ENCODE data around the gene ROR1. TPM values are rescaled to one million over a fixed set of nuclear protein-coding genes. Genes with fewer than 3 reads are reported as not detected.

The ROR1 gene
- total RNA-seq, 2 experiments from 2014 or later = 0.47 to 1.4 TPM

GRCh38 chr1:63918418-63918945, 144.7 kb downstream of the ROR1 start:
- no peaks in the 10 kb centered on the region for H4K20me1 ChIP-seq (ENCODE audit: insufficient read depth, low read length)
- intact Hi-C loops (cut with micrococcal nuclease; ENCODE audit: unreplicated experiment) = loop anchor here (5.0 to 10.0 kb wide), 2 partner anchors 301 to 326 kb away; no protein-coding TSS in a partner anchor
- H3K79me2 ChIP-seq (ENCODE audit: insufficient read depth, low read depth, low read length) = no peaks in the 10 kb centered on the region
- no peaks in the 10 kb centered on the region for H3K9me2 ChIP-seq (ENCODE audit: insufficient read depth, low read length)
- H3K9me3 ChIP-seq (ENCODE audit: low read length) = no peaks in the 10 kb centered on the region
- no peak overlapping the region for H3K27ac ChIP-seq (ENCODE audit: low read depth, low read length, poor library complexity, severe bottlenecking)
- H3K36me3 ChIP-seq (ENCODE audit: insufficient read depth, low read length) = no peaks in the 10 kb centered on the region
- no peak overlapping the region for H3K4me2 ChIP-seq (ENCODE audit: low read length)
- H3K4me1 ChIP-seq (ENCODE audit: insufficient read depth, low read length, poor library complexity, severe bottlenecking) = no peaks in the 10 kb centered on the region
- no TSS peak for BruUV-seq (replicated peaks)
- H2AFZ ChIP-seq (ENCODE audit: low read length) = no peak overlapping the region
- CTCF ChIA-PET (ENCODE audit: unreplicated experiment) = interaction anchor here (0.6 kb wide), 1 partner anchor 226 kb away, joined by 4 read pairs; no protein-coding TSS in a partner anchor
- POLR2A ChIA-PET = interaction anchor here (0.7 to 1.6 kb wide), 2 partner anchors 66 to 227 kb away, joined by 3 read pairs; no protein-coding TSS in a partner anchor
- no peak overlapping the region for H3K4me3 ChIP-seq (ENCODE audit: low read depth, low read length, poor library complexity, severe bottlenecking)
- TF ChIP-seq, protein P1, sequence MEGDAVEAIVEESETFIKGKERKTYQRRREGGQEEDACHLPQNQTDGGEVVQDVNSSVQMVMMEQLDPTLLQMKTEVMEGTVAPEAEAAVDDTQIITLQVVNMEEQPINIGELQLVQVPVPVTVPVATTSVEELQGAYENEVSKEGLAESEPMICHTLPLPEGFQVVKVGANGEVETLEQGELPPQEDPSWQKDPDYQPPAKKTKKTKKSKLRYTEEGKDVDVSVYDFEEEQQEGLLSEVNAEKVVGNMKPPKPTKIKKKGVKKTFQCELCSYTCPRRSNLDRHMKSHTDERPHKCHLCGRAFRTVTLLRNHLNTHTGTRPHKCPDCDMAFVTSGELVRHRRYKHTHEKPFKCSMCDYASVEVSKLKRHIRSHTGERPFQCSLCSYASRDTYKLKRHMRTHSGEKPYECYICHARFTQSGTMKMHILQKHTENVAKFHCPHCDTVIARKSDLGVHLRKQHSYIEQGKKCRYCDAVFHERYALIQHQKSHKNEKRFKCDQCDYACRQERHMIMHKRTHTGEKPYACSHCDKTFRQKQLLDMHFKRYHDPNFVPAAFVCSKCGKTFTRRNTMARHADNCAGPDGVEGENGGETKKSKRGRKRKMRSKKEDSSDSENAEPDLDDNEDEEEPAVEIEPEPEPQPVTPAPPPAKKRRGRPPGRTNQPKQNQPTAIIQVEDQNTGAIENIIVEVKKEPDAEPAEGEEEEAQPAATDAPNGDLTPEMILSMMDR (conservative IDR thresholded peaks at IDR 0.05; ENCODE audit: low read length) = no peak
- no peak for TF ChIP-seq EZH2phosphoT487 (IDR thresholded peaks at IDR 0.05; ENCODE audit: borderline replicate concordance, low read depth, low read length)
- no peak for DNase-seq (ENCODE audit: low spot score)

- Histone ChIP-seq H3K27ac (ENCODE audit: low read depth, low read length, poor library complexity, severe bottlenecking) (no peak overlapping the region), H3K79me2 (ENCODE audit: insufficient read depth, low read depth, low read length) (no peaks in the 10 kb centered on the region), H3K9me3 (ENCODE audit: low read length) (no peaks in the 10 kb centered on the region), H3K4me3 (ENCODE audit: low read depth, low read length, poor library complexity, severe bottlenecking) (no peak overlapping the region), H3K9me2 (ENCODE audit: insufficient read depth, low read length) (no peaks in the 10 kb centered on the region), H4K20me1 (ENCODE audit: insufficient read depth, low read length) (no peaks in the 10 kb centered on the region), H3K36me3 (ENCODE audit: insufficient read depth, low read length) (no peaks in the 10 kb centered on the region), H3K4me1 (ENCODE audit: insufficient read depth, low read length, poor library complexity, severe bottlenecking) (no peaks in the 10 kb centered on the region), H3K4me2 (ENCODE audit: low read length) (no peak overlapping the region), H2AFZ (ENCODE audit: low read length) (no peak overlapping the region)
- no peak for DNase-seq (ENCODE audit: low spot score)
- TF ChIP-seq, protein P1 (conservative IDR thresholded peaks at IDR 0.05; ENCODE audit: low read length) = peak; percentile 39; the same call in 1 of the 2 replicates
- TF ChIP-seq EZH2phosphoT487 (IDR thresholded peaks at IDR 0.05; ENCODE audit: borderline replicate concordance, low read depth, low read length) = no peak
- intact Hi-C loops (cut with micrococcal nuclease; ENCODE audit: unreplicated experiment) = no loop called here
- ChIA-PET POLR2A (interaction anchor here (0.6 kb wide), 1 partner anchor 318 kb away, joined by 3 read pairs; no protein-coding TSS in a partner anchor), CTCF (ENCODE audit: unreplicated experiment) (no interaction called here)
- BruUV-seq (replicated peaks) = no TSS peak
These were observed 146.6 kb downstream of the ROR1 start for GRCh38 chr1:63920154-63921117.

All from OCI-LY7 (cell line).